Colonic mucosa (tissue), 4 donors: ENCODE data around the gene SETBP1. TPM values are rescaled to one million over a fixed set of nuclear protein-coding genes. Genes with fewer than 3 reads are reported as not detected.

Source experiments
- DNase-seq: peaks from one replicate; pipeline ENCODE4 v3.0.0-alpha.2; 2020
- H3K27ac ChIP-seq: fragments of 200-600 bp; one replicate; pipeline ENCODE4 v1.8.0; 2021
- H3K27me3 ChIP-seq: fragments of 200-600 bp; one replicate; pipeline ENCODE4 v1.8.0; 2021
- H3K36me3 ChIP-seq: fragments of 200-600 bp; one replicate; pipeline ENCODE4 v1.8.0; 2021
- H3K4me1 ChIP-seq: fragments of 200-600 bp; one replicate; pipeline ENCODE4 v1.8.0; 2021; ENCODE audit warnings: mild to moderate bottlenecking
- H3K4me3 ChIP-seq: fragments of 200-600 bp; one replicate; pipeline ENCODE4 v1.8.0; 2021
- H3K9ac ChIP-seq, 2 donors: one replicate each; pipeline ENCODE4 v1.7.0; 2013; ENCODE audit warnings: control low read depth in 2 of 2, low read depth in 2 of 2, low read length in 2 of 2
- H3K9me3 ChIP-seq: fragments of 200-600 bp; one replicate; pipeline ENCODE4 v1.8.0; 2021
- CTCF ChIP-seq: fragments of 200-600 bp; IDR thresholded peaks from one replicate; pipeline ENCODE4 v1.8.0; 2022; ENCODE audit warnings: antibody characterized with exemption, mild to moderate bottlenecking
- intact Hi-C: fragments of 100-400 bp; cut with DNase I; formaldehyde crosslinking; loops from one replicate; pipeline ENCODE4 v1.14.1; 2022
- total RNA-seq, 2 donors: library from RNA; stranded (reverse); fragmentation: NEBNext Ultra II Directional in 1 of 2; extraction: Animal tissue kit (Norgen Biotek cat#: 25700) in 1 of 2; gene quantifications; one replicate each; pipeline ENCODE4 v1.2.1, GENCODE V29; 2021
- donor health status: healthy.
- donor health status: DM: no; HTN: no; CAD: no.
- donor health status: DM: no; HTN: no; CAD: no.

The SETBP1 gene
- total RNA-seq, 2 donors from 2014 or later = 9.6 to 11.8 TPM

- DNase-seq = no peak
- no peaks in the 10 kb centered on the region for H3K4me1 ChIP-seq
- intact Hi-C loops = loop anchor here (5.0 to 10.0 kb wide), 3 partner anchors 223 to 315 kb away; no protein-coding TSS in a partner anchor
Observed at GRCh38 chr18:44899832-44900231, 219.1 kb downstream of the SETBP1 start.

GRCh38 chr18:44900627-44901026 lies 219.9 kb downstream of the SETBP1 start:
- Histone ChIP-seq H3K9ac (no peak overlapping the region), H3K27ac (no peak overlapping the region), H3K4me3 (no peak overlapping the region), H3K27me3 (no peaks in the 10 kb centered on the region), H3K4me1 (no peaks in the 10 kb centered on the region), H3K36me3 (no peaks in the 10 kb centered on the region), H3K9me3 (no peaks in the 10 kb centered on the region)
- TF ChIP-seq CTCF = no peak
- DNase-seq = no peak
- intact Hi-C loops = loop anchor here (5.0 kb wide), 1 partner anchor 312 kb away; no protein-coding TSS in a partner anchor

More at GRCh38 chr18:44899832-44900231, 219.1 kb downstream of the SETBP1 start:
- no peak overlapping the region for H3K9ac ChIP-seq
- no peak for TF ChIP-seq CTCF
- no peak overlapping the region for H3K4me3 ChIP-seq
- H3K36me3 ChIP-seq = no peaks in the 10 kb centered on the region
- H3K27me3 ChIP-seq = no peaks in the 10 kb centered on the region
- H3K9me3 ChIP-seq = no peaks in the 10 kb centered on the region
- no peak overlapping the region for H3K27ac ChIP-seq

- TF ChIP-seq CTCF = peak; percentile 28
- H3K27ac ChIP-seq = no peak overlapping the region
- H3K4me3 ChIP-seq = no peak overlapping the region
- intact Hi-C loops = loop anchor here (5.0 kb wide), 1 partner anchor 311 kb away; no protein-coding TSS in a partner anchor
- H3K36me3 ChIP-seq = no peaks in the 10 kb centered on the region
- no peak overlapping the region for H3K9ac ChIP-seq
- DNase-seq = no peak
- no peaks in the 10 kb centered on the region for H3K9me3 ChIP-seq
- H3K27me3 ChIP-seq = no peaks in the 10 kb centered on the region
- H3K4me1 ChIP-seq = no peaks in the 10 kb centered on the region
Observed at GRCh38 chr18:44901283-44901682, 220.6 kb downstream of the SETBP1 start.

GRCh38 chr18:44903327-44903726 lies 222.6 kb downstream of the SETBP1 start:
- intact Hi-C loops = loop anchor here (5.0 kb wide), 1 partner anchor 309 kb away; no protein-coding TSS in a partner anchor

GRCh38 chr18:44904768-44905167 lies 224.1 kb downstream of the SETBP1 start:
- Histone ChIP-seq H3K36me3 (no peaks in the 10 kb centered on the region), H3K9me3 (no peaks in the 10 kb centered on the region), H3K4me1 (no peaks in the 10 kb centered on the region), H3K27ac (no peak overlapping the region), H3K27me3 (no peaks in the 10 kb centered on the region), H3K9ac (no peak overlapping the region), H3K4me3 (no peak overlapping the region)
- TF ChIP-seq CTCF = no peak
- intact Hi-C loops = loop anchor here (5.0 kb wide), 1 partner anchor 308 kb away; no protein-coding TSS in a partner anchor
- DNase-seq = no peak

More at GRCh38 chr18:44903327-44903726, 222.6 kb downstream of the SETBP1 start:
- no peaks in the 10 kb centered on the region for H3K27me3 ChIP-seq
- H3K9me3 ChIP-seq = no peaks in the 10 kb centered on the region
- no peak overlapping the region for H3K4me3 ChIP-seq
- no peaks in the 10 kb centered on the region for H3K4me1 ChIP-seq
- H3K9ac ChIP-seq = no peak overlapping the region
- H3K27ac ChIP-seq = no peak overlapping the region
- DNase-seq = no peak
- no peak for TF ChIP-seq CTCF
- no peaks in the 10 kb centered on the region for H3K36me3 ChIP-seq
